ENCODE results near the gene NOC2L.

GRCh38 chr1:919271-919872, 39.7 kb downstream of the NOC2L start:
- TF ChIP-seq CTCF (IDR thresholded peaks at IDR 0.05) = no peak
- no peak for TF ChIP-seq POLR2A (IDR thresholded peaks at IDR 0.05)
